GM21367 (cell line): ENCODE results near the gene C2orf72.
"Not testable (repeated sequence)": the region's sequence is repeated elsewhere in the genome, so short reads cannot be mapped to it uniquely, and the experiment has no call there.

ENCODE experiments used
- ATAC-seq: cut with Tn5 transposase; IDR thresholded peaks from one replicate; pipeline ENCODE4 v1.9.1; 2021; ENCODE audit not compliant: unreplicated experiment

Gene C2orf72

DNA sequence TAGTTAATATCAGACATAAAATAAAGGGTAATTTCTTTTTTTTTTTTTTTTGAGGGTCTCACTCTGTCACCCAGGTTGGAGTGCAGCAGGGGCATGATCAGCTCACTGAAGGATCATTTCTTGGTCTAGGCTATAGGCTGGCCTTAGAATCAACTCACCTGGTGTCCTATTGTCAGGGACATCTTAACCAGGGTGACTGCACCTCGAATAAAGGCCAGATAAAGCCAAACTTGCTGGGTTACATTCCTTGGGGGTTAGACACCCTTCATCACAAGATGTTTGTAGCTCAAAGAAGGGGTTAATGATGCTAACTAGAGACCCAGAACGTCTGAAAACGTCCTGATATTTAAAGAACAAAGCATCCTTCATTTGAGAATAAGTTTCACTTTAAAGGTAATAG lies 23.5 kb upstream of the C2orf72 start:
- no peak for ATAC-seq

GRCh38 chr2:231015478-231015877 lies 21.8 kb upstream of the C2orf72 start:
- no peak for ATAC-seq

DNA sequence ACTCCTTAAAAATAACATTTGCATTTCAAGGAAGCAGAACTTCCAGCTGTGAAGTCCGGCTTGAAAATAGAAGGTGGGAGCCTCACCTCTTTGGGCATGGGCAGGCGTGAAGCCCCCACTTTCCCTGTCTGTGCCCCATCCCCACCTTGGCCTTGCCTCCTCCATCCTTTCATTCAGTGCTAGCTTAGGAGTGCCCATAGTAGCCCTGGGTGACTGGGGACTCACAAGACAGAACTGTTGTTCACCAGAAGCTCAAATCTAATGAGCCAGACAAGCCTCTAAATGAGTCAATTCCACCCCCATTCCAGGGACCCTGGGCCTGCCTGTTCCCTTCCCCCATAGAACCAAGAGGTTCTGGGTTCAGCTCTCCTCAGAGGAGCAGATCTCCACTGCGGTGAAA lies 21.4 kb upstream of the C2orf72 start:
- no peak for ATAC-seq

GRCh38 chr2:231016566-231017230 lies 20.6 kb upstream of the C2orf72 start:
- no peak for ATAC-seq

- ATAC-seq, result no peak
Observed at GRCh38 chr2:231017231-231017598, 20.1 kb upstream of the C2orf72 start.

DNA sequence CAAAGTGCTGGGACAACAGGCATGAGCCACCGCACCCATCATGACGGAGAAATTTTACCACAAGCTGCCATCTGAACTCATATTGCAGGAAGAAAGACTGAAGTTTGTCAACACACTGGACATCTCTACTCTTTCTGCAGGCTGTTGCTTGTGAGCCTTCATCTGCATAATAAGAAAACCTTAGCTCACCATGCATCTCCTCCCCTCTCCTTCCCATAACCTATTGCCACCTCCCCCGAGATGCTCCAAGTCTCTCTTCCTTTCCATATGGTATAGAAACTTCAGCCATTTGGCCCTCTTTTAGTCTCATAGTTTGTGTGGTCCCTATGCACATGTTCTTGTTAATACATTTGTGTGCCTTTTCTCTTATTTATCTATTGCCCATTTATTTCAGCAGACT lies 19.1 kb upstream of the C2orf72 start:
- no peak for ATAC-seq

DNA sequence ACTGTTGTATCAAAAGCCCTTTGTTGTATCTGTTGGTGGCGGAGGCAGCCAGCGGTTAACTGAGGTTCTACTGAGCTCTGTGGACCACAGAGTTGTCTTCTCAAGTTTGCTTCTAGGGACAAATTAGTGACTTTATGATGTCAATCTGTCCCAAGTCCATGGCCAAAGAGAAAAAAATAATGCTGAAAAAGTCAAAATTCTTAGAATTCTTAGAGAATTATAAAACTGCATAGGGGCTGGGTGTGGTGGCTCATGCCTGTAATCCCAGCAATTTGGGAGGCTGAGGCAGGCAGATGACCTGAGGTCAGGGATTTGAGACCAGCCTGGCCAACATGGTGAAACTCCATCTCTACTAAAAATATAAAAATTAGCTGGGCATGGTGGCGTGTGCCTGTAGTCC lies 12.3 kb upstream of the C2orf72 start:
- ATAC-seq, result not testable (repeated sequence)

DNA sequence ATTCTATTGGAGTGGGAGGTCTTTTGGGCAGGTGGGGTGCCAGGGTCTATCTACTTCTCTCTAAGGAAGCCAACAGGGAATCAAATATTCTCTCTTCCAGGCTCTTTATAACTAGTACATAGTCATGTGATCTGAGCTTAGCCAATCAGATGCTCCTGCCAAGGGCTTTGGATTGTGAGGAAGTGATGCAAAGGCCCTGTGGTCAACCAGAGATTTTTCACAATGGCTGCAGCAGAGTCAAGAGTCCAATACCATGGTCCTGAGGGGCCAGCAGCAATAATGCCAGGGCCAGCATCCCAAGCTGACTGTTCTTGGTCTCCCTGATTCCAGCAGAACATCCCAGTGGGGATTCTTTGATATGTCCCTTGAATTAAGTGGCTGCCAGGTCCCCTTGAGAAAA lies 8.4 kb upstream of the C2orf72 start:
- ATAC-seq, result no peak

- ATAC-seq, result no peak
Observed at GRCh38 chr2:231029563-231029962, 7.8 kb upstream of the C2orf72 start.

DNA sequence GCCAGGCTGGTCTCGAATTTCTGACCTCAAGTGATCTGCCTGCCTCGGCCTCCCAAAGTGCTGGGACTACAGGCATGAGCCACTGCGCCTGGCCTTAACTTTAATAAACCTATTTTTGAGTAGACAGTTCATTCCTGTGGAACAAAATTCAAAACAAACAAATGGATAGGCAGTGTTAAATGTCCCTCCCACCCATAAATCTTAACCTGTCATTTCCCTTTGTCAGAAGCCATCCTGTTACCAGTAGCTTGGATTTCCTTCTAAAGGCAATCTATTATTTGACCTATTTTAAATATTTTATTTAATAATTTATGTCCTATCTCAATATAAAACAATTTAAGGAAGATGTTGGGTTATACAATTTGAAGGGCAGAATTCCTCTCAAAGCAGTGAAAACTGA lies 6.6 kb upstream of the C2orf72 start:
- no peak for ATAC-seq

GRCh38 chr2:231032575-231033140 lies 4.7 kb upstream of the C2orf72 start:
- no peak for ATAC-seq

GRCh38 chr2:231033147-231034132 lies 3.9 kb upstream of the C2orf72 start:
- ATAC-seq, result no peak

DNA sequence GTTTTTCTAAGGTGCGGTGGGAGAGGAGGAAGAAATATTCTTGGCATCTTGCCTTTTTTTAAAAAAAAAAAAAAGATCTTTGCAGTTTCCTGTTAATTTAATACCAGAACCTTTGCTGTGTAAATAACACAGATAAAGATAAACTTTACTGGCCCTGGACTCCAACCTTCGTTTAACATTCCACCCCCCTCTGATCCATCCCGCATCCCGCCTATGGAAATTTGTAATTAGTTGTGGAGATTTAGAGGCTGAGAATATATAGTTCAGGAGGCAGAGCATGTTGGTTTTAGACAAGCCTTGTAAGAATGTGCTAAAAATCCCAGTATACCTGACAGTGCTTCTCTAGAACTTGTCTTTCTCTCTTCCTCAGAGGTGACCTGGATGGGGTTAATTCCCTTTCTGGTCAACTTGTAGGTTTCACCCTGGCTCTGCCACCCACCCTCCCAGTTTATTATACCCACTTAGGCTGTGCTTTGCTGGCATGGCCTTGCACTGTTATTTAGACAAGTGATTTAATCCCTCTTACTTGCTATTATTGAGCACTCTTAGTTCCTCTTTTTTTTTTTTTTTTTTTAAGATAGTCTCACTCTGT lies 2.9 kb upstream of the C2orf72 start:
- ATAC-seq, result no peak

GRCh38 chr2:231036131-231036530 lies 1.2 kb upstream of the C2orf72 start:
- ATAC-seq, result no peak

GRCh38 chr2:231036578-231037106 lies 681 bp upstream of the C2orf72 start:
- ATAC-seq, result no peak

- ATAC-seq, result no peak
Observed at GRCh38 chr2:231037731-231038482, 584 bp downstream of the C2orf72 start.

DNA sequence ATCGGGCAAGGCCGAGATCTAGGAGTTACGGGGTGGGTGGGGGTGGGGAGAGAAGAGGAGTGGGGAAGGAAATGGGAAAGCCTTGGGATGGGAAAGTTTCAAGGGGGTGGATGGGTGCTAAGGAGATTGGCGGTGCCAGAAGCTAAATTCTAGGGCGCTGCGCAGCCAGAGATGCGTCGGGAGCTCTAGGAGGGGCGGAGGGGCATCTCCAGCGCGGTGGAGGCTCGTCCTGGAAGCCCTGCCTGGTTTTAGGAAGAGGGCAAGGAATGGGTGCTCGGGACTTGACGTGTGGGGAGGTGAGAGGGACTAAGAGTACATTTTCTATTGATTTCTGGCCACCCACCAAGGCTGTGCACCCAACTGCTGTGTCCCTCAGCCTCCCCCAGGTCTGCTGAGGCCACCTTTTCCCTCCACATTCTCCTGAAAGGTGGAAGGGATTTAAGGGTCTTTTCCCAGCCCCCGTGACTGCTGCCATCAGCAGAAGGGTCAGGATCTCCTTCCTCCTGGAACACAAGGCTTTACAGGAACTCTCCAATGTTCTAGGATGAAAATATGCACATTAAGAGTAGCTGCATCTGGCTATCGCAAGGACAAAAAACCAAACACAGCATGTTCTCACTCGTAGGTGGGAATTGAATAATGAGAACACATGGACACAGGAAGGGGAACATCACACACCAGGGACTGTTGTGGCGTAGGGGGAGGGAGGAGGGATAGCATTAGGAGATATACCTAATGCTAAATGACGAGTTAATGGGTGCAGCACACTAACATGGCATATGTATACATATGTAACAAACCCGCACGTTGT lies 1.4 kb downstream of the C2orf72 start:
- no peak for ATAC-seq

DNA sequence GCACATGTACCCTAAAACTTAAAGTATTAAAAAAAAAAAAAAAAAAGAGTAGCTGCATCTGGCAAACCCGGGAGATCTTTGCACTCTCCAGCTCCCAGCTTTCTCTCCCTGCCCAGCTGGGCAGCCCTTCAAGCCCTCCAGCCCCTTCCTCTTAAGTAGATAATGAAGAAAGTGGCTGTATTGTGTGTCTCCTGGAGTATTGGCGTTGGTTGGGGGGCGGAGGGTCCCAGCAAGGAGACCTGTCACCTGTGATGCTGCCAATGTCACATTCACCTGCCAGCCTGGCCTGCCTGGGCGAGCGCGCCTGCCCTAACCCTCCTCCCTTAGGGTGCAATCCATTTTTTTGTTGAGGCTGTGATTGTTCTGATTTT lies 2.0 kb downstream of the C2orf72 start:
- ATAC-seq, result no peak

DNA sequence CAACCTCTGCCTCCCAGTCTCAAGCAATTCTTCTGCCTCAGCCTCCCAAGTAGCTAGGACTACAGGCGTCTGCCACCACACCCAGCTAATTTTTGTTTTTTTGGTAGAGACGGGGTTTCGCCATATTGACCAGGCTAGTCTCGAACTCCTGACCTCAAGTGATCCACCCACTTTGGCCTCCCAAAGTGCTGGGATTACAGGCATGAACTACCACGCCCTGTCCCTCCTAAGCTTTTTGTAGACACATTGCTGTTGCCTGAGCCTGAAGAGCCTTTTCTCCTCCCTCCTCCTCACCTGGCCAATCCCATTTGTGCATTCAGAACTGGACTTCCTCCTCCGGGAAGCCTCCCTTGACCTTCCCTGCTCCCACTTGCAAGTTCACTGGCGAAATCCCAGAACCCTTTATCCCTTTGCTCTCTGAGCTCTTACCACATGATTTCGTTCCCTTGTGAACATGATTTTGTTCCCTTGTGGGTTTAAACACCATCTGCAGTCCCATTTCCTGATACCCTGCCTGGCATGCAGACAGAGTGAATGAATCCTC lies 2.6 kb downstream of the C2orf72 start:
- no peak for ATAC-seq
